HG03108 (cell line): ENCODE data around the gene FSD2.
"Not testable (repeated sequence)": the region's sequence is repeated elsewhere in the genome, so short reads cannot be mapped to it uniquely, and the experiment has no call there.

Experiments
- ATAC-seq: cut with Tn5 transposase; IDR thresholded peaks from one replicate; pipeline ENCODE4 v1.9.1; 2021; ENCODE audit warnings: moderate library complexity; ENCODE audit not compliant: unreplicated experiment

The FSD2 gene

GRCh38 chr15:82739086-82739485, 66.8 kb downstream of the FSD2 start:
- no peak for ATAC-seq

- ATAC-seq, result no peak
Observed at GRCh38 chr15:82737975-82738374, 67.9 kb downstream of the FSD2 start.

GRCh38 chr15:82731527-82731926, 74.3 kb downstream of the FSD2 start:
- no peak for ATAC-seq

- no peak for ATAC-seq
Observed at GRCh38 chr15:82730022-82730530, 75.8 kb downstream of the FSD2 start.

- ATAC-seq, result no peak
Observed at GRCh38 chr15:82726816-82727215, 79.1 kb downstream of the FSD2 start.

- no peak for ATAC-seq
Observed at GRCh38 chr15:82715003-82715402, 90.9 kb downstream of the FSD2 start.

GRCh38 chr15:82714016-82714415, 91.9 kb downstream of the FSD2 start:
- no peak for ATAC-seq

- ATAC-seq, result no peak
Observed at GRCh38 chr15:82712036-82712435, 93.8 kb downstream of the FSD2 start.

- no peak for ATAC-seq
Observed at GRCh38 chr15:82710926-82711490, 94.9 kb downstream of the FSD2 start.

- ATAC-seq, result no peak
Observed at GRCh38 chr15:82710208-82710555, 95.7 kb downstream of the FSD2 start.

- ATAC-seq, result peak; percentile 89
Observed at GRCh38 chr15:82709421-82710207, 96.3 kb downstream of the FSD2 start, which contains the start of gene AP3B2. Gene AP3B2, minus strand, starts transcription at chr15:82709875. Its CDS starts 169 bp downstream, at chr15:82709706.

- ATAC-seq, result no peak
Observed at GRCh38 chr15:82709081-82709420, 96.8 kb downstream of the FSD2 start.

GRCh38 chr15:82705856-82706255, 100.0 kb downstream of the FSD2 start:
- ATAC-seq, result not testable (repeated sequence)
